GM23338 (cell line): Measurements from ENCODE around the gene KDM4B. TPM values are rescaled to one million over a fixed set of nuclear protein-coding genes. Genes with fewer than 3 reads are reported as not detected.

Experiments used
- ATAC-seq: fragments of 200-7000 bp; cut with Tn5 transposase; 3 replicates; pipeline ENCODE4 v1.9.1; 2020
- DNase-seq: peaks from one replicate; pipeline ENCODE4 v3.0.0-alpha.2; 2015; ENCODE audit warnings: low spot score
- H2AFZ ChIP-seq: fragments of 200-600 bp; sonication (generic); 2 replicates; pipeline ENCODE4 v1.8.0; 2016; ENCODE audit warnings: antibody characterized with exemption, mild to moderate bottlenecking, moderate library complexity
- H3F3A ChIP-seq: fragments of 200-600 bp; sonication (generic); replicated peaks from 2 replicates; pipeline ENCODE4 v1.8.0; 2017; ENCODE audit warnings: antibody characterized with exemption, mixed run types, low read depth
- H3K27ac ChIP-seq: fragments of 200-600 bp; sonication (generic); 2 replicates; pipeline ENCODE4 v1.6.1; 2016; ENCODE audit warnings: low read depth
- H3K27me3 ChIP-seq: fragments of 200-600 bp; sonication (generic); 2 replicates; pipeline ENCODE4 v1.8.0; 2016; ENCODE audit warnings: mild to moderate bottlenecking, mixed run types, moderate library complexity; ENCODE audit not compliant: insufficient read depth
- H3K36me3 ChIP-seq: fragments of 200-600 bp; sonication (generic); 2 replicates; pipeline ENCODE4 v1.8.0; 2016; ENCODE audit warnings: mild to moderate bottlenecking; ENCODE audit not compliant: insufficient read depth
- H3K4me1 ChIP-seq: fragments of 200-600 bp; sonication (generic); 2 replicates; pipeline ENCODE4 v1.8.0; 2016; ENCODE audit warnings: mild to moderate bottlenecking, moderate library complexity; ENCODE audit not compliant: insufficient read depth
- H3K4me2 ChIP-seq: fragments of 200-600 bp; sonication (generic); 2 replicates; pipeline ENCODE4 v1.7.1; 2017; ENCODE audit warnings: mixed run types
- H3K4me3 ChIP-seq: fragments of 200-600 bp; sonication (generic); 2 replicates; pipeline ENCODE4 v1.6.1; 2016; ENCODE audit warnings: mixed run types
- H3K79me2 ChIP-seq: fragments of 200-600 bp; sonication (generic); replicated peaks from 2 replicates; pipeline ENCODE4 v1.8.0; 2017; ENCODE audit warnings: mild to moderate bottlenecking; ENCODE audit not compliant: insufficient read depth
- H3K9me2 ChIP-seq: fragments of 200-600 bp; sonication (generic); 2 replicates; pipeline ENCODE4 v1.8.0; 2017; ENCODE audit not compliant: insufficient read depth
- H4K20me1 ChIP-seq: fragments of 200-600 bp; sonication (generic); replicated peaks from 2 replicates; pipeline ENCODE4 v1.8.0; 2017; ENCODE audit warnings: mild to moderate bottlenecking; ENCODE audit not compliant: insufficient read depth
- H3K27ac Mint-ChIP-seq: 2 replicates; pipeline ENCODE4 v1.8.0; 2020; ENCODE audit warnings: inconsistent platforms, mild to moderate bottlenecking, moderate library complexity, mixed read lengths
- H3K27me3 Mint-ChIP-seq: 3 replicates; pipeline ENCODE4 v1.8.0; 2022; ENCODE audit warnings: low read depth, mild to moderate bottlenecking, moderate library complexity, mixed read lengths, inconsistent platforms; ENCODE audit not compliant: insufficient read depth, poor library complexity
- H3K36me3 Mint-ChIP-seq: 3 replicates; pipeline ENCODE4 v1.8.0; 2021; ENCODE audit warnings: low read depth, mild to moderate bottlenecking, inconsistent platforms, moderate library complexity, mixed read lengths
- H3K4me1 Mint-ChIP-seq: 3 replicates; pipeline ENCODE4 v1.8.0; 2020; ENCODE audit warnings: mild to moderate bottlenecking, inconsistent platforms, mixed read lengths
- H3K4me3 Mint-ChIP-seq: 3 replicates; pipeline ENCODE4 v1.8.0; 2021; ENCODE audit warnings: moderate library complexity, mild to moderate bottlenecking, inconsistent platforms, mixed read lengths
- H3K9me3 Mint-ChIP-seq: 3 replicates; pipeline ENCODE4 v1.8.0; 2020; ENCODE audit warnings: moderate library complexity, mild to moderate bottlenecking, inconsistent platforms, mixed read lengths
- EZH2phosphoT487 ChIP-seq: fragments of 200-600 bp; sonication (generic); IDR thresholded peaks from one replicate; pipeline ENCODE4 v1.8.1; 2018; ENCODE audit warnings: antibody characterized with exemption; ENCODE audit not compliant: unreplicated experiment
- JUNB ChIP-seq: IDR thresholded peaks from one replicate; pipeline ENCODE4 v1.6.1; 2016; ENCODE audit warnings: antibody characterized with exemption; ENCODE audit not compliant: unreplicated experiment
- POLR2AphosphoS5 ChIP-seq: IDR thresholded peaks from 2 replicates; pipeline ENCODE4 v1.6.1; 2016; ENCODE audit warnings: antibody characterized with exemption, low read depth
- STAT1 ChIP-seq: IDR thresholded peaks from one replicate; pipeline ENCODE4 v1.6.1; 2016; ENCODE audit warnings: antibody characterized with exemption; ENCODE audit not compliant: unreplicated experiment
- polyA plus RNA-seq: library from polyadenylated mRNA; unstranded; fragments of >200 nt; fragmentation: Nextera tagmentation; extraction: Ambion mirVana; gene quantifications from 2 replicates; pipeline ENCODE4 v1.2.1, GENCODE V29; 2016
- total RNA-seq: library from RNA; depleted of rRNA; stranded (reverse); fragments of >200 nt; shearing (Covaris generic); gene quantifications from 2 replicates; pipeline ENCODE4 v1.2.3, GENCODE V29; 2014
- TF ChIP-seq, protein P1 (sequence below): fragments of 250-450 bp; sonication (Bioruptor Pico); IDR thresholded peaks from 2 replicates; pipeline ENCODE4 v1.5.0; 2020; ENCODE audit warnings: mild to moderate bottlenecking, moderate library complexity

The KDM4B gene
- total and polyA plus RNA-seq, 2 experiments from 2014 or later = 9.1 to 27.6 TPM

DNA sequence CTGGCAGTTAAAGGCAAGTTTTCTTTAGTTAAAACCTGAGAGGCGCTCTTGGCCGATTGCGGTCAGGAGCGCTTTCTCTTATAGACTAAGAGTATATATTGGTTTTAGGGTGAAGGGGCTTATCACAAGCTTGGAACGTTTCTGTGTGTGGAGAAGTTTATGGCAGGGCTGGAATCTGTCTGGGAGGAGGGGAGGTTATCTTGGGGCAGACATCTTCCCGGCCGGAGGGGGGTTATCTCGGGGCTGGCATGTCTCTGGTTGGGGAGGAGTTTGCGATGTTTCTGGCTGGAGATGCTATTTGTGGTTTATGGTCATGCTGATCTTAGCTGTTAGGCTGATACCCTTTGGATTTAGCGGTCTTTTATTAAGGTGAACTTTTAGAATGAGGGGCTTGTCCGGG is 18.3 kb downstream of the KDM4B start:
- no peak for TF ChIP-seq EZH2phosphoT487
- TF ChIP-seq POLR2AphosphoS5 = no peak
- TF ChIP-seq, protein P1, sequence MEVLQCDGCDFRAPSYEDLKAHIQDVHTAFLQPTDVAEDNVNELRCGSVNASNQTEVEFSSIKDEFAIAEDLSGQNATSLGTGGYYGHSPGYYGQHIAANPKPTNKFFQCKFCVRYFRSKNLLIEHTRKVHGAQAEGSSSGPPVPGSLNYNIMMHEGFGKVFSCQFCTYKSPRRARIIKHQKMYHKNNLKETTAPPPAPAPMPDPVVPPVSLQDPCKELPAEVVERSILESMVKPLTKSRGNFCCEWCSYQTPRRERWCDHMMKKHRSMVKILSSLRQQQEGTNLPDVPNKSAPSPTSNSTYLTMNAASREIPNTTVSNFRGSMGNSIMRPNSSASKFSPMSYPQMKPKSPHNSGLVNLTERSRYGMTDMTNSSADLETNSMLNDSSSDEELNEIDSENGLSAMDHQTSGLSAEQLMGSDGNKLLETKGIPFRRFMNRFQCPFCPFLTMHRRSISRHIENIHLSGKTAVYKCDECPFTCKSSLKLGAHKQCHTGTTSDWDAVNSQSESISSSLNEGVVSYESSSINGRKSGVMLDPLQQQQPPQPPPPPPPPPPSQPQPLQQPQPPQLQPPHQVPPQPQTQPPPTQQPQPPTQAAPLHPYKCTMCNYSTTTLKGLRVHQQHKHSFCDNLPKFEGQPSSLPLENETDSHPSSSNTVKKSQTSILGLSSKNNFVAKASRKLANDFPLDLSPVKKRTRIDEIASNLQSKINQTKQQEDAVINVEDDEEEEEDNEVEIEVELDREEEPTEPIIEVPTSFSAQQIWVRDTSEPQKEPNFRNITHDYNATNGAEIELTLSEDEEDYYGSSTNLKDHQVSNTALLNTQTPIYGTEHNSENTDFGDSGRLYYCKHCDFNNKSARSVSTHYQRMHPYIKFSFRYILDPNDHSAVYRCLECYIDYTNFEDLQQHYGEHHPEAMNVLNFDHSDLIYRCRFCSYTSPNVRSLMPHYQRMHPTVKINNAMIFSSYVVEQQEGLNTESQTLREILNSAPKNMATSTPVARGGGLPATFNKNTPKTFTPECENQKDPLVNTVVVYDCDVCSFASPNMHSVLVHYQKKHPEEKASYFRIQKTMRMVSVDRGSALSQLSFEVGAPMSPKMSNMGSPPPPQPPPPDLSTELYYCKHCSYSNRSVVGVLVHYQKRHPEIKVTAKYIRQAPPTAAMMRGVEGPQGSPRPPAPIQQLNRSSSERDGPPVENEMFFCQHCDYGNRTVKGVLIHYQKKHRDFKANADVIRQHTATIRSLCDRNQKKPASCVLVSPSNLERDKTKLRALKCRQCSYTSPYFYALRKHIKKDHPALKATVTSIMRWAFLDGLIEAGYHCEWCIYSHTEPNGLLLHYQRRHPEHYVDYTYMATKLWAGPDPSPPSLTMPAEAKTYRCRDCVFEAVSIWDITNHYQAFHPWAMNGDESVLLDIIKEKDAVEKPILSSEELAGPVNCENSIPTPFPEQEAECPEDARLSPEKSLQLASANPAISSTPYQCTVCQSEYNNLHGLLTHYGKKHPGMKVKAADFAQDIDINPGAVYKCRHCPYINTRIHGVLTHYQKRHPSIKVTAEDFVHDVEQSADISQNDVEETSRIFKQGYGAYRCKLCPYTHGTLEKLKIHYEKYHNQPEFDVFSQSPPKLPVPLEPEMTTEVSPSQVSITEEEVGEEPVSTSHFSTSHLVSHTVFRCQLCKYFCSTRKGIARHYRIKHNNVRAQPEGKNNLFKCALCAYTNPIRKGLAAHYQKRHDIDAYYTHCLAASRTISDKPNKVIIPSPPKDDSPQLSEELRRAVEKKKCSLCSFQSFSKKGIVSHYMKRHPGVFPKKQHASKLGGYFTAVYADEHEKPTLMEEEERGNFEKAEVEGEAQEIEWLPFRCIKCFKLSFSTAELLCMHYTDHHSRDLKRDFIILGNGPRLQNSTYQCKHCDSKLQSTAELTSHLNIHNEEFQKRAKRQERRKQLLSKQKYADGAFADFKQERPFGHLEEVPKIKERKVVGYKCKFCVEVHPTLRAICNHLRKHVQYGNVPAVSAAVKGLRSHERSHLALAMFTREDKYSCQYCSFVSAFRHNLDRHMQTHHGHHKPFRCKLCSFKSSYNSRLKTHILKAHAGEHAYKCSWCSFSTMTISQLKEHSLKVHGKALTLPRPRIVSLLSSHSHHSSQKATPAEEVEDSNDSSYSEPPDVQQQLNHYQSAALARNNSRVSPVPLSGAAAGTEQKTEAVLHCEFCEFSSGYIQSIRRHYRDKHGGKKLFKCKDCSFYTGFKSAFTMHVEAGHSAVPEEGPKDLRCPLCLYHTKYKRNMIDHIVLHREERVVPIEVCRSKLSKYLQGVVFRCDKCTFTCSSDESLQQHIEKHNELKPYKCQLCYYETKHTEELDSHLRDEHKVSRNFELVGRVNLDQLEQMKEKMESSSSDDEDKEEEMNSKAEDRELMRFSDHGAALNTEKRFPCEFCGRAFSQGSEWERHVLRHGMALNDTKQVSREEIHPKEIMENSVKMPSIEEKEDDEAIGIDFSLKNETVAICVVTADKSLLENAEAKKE (CRISPR knock-in tag) = no peak
- H3K9me2 ChIP-seq = no peaks in the 10 kb centered on the region
- no peak overlapping the region for H3K4me3 ChIP-seq
- no peaks in the 10 kb centered on the region for H3K36me3 ChIP-seq
- H3K36me3 Mint-ChIP-seq = no peaks in the 10 kb centered on the region
- no peaks in the 10 kb centered on the region for H3K4me1 ChIP-seq
- H3K4me1 Mint-ChIP-seq = peaks cover 42% of the 10 kb centered on the region
- no peaks in the 10 kb centered on the region for H3F3A ChIP-seq
- peak overlapping the region; percentile 39; the same call in 1 of the 2 replicates for H3K27ac ChIP-seq
- peaks cover 12% of the 10 kb centered on the region for H4K20me1 ChIP-seq
- DNase-seq = no peak
- no peak for ATAC-seq
- no peak overlapping the region; the same call in 2 of the 3 replicates for H3K4me3 Mint-ChIP-seq
- H3K27me3 Mint-ChIP-seq = peaks cover 10% of the 10 kb centered on the region
- no peaks in the 10 kb centered on the region for H3K27me3 ChIP-seq
- H3K9me3 Mint-ChIP-seq = no peaks in the 10 kb centered on the region
- no peak overlapping the region for H2AFZ ChIP-seq
- H3K4me2 ChIP-seq = no peak overlapping the region
- peak overlapping the region; percentile 51; the same call in 1 of the 2 replicates for H3K27ac Mint-ChIP-seq
- peaks cover 94% of the 10 kb centered on the region for H3K79me2 ChIP-seq

DNA sequence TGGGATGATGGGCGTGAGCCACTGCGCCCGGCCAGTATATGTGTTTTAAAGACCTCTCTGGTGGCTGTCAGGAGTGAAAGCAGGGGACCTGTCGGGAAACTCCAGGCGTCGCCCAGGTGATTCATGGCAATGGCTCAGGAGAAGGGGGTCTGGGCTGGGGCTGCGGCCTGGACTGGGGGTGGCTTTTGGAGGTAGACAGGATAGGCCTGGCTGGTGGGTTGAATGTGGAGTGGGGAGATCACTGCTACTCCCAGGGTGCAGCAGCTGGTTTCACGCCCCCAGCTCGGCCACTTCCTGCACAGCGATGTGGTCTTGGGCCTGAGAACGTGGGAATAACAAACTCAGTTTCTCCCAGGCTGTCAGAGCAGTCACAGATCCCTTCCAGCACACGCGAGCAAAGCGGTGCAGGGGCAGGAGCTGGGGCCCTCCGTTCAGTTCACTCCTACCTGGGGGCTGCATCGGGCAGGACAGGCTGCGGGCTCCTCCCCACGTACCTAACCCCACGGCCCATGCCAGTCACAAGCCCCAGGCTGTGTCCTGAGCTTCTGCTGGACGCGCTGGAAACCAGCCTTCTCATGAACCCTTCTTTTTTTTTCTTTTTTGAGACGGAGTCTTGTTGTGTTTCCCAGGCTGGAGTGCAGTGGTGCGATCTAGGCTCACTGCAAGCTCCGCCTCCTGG is 18.9 kb downstream of the KDM4B start:
- Mint-ChIP-seq H3K9me3 (no peaks in the 10 kb centered on the region), H3K4me3 (no peak overlapping the region), H3K27me3 (peaks cover 10% of the 10 kb centered on the region), H3K27ac (no peak overlapping the region), H3K36me3 (no peaks in the 10 kb centered on the region), H3K4me1 (peaks cover 40% of the 10 kb centered on the region)
- peak overlapping the region; percentile 39; the same call in 1 of the 2 replicates for H3K27ac ChIP-seq
- H3K36me3 ChIP-seq = no peaks in the 10 kb centered on the region
- H3K9me2 ChIP-seq = no peaks in the 10 kb centered on the region
- no peak overlapping the region for H3K4me2 ChIP-seq
- peaks cover 9% of the 10 kb centered on the region for H4K20me1 ChIP-seq
- no peak; the same call in 2 of the 3 replicates for ATAC-seq
- no peak overlapping the region for H3K4me3 ChIP-seq
- H3K4me1 ChIP-seq = no peaks in the 10 kb centered on the region
- peaks cover 94% of the 10 kb centered on the region for H3K79me2 ChIP-seq
- H3F3A ChIP-seq = no peaks in the 10 kb centered on the region
- no peak overlapping the region for H2AFZ ChIP-seq
- no peaks in the 10 kb centered on the region for H3K27me3 ChIP-seq
- no peak for DNase-seq
- TF ChIP-seq, protein P1 (CRISPR knock-in tag) = no peak
- TF ChIP-seq JUNB = no peak
- no peak for TF ChIP-seq STAT1
- TF ChIP-seq POLR2AphosphoS5 = no peak
